HG02870 (cell line): ENCODE results near the gene NASP.
"Not testable (repeated sequence)": the region's sequence is repeated elsewhere in the genome, so short reads cannot be mapped to it uniquely, and the experiment has no call there.

ENCODE experiments used
- ATAC-seq: cut with Tn5 transposase; IDR thresholded peaks from one replicate; pipeline ENCODE4 v1.9.1; 2021; ENCODE audit warnings: mild to moderate bottlenecking, moderate library complexity; ENCODE audit not compliant: unreplicated experiment

NASP gene

GRCh38 chr1:45569962-45570581 is 13.8 kb upstream of the NASP start:
- peak; percentile 45 for ATAC-seq

- no peak for ATAC-seq
Measured at GRCh38 chr1:45570631-45571030, 13.2 kb upstream of the NASP start.

- ATAC-seq, result no peak
Measured at GRCh38 chr1:45573231-45573804, 10.5 kb upstream of the NASP start.

GRCh38 chr1:45574105-45574626 is 9.7 kb upstream of the NASP start:
- ATAC-seq, result no peak

- peak; percentile 65 for ATAC-seq
Measured at GRCh38 chr1:45583264-45583665, 576 bp upstream of the NASP start.

- peak; percentile 22 for ATAC-seq
Measured at GRCh38 chr1:45584351-45585109, 689 bp downstream of the NASP start.

- ATAC-seq, result no peak
Measured at GRCh38 chr1:45585110-45585426, 1.2 kb downstream of the NASP start.

GRCh38 chr1:45585496-45586075 is 1.7 kb downstream of the NASP start:
- no peak for ATAC-seq

- ATAC-seq, result no peak
Measured at GRCh38 chr1:45586769-45587168, 2.9 kb downstream of the NASP start.

GRCh38 chr1:45589861-45590260 is 6.0 kb downstream of the NASP start:
- ATAC-seq, result no peak

GRCh38 chr1:45594412-45594811 is 10.6 kb downstream of the NASP start:
- no peak for ATAC-seq

GRCh38 chr1:45596765-45597164 is 12.9 kb downstream of the NASP start:
- not testable (repeated sequence) for ATAC-seq

GRCh38 chr1:45604239-45604638 is 20.4 kb downstream of the NASP start:
- no peak for ATAC-seq

- ATAC-seq, result no peak
Measured at GRCh38 chr1:45607404-45608074, 23.7 kb downstream of the NASP start.

- no peak for ATAC-seq
Measured at GRCh38 chr1:45608175-45609156, 24.6 kb downstream of the NASP start.

GRCh38 chr1:45610589-45611226 is 26.9 kb downstream of the NASP start:
- ATAC-seq, result no peak

- no peak for ATAC-seq
Measured at GRCh38 chr1:45612941-45613579, 29.2 kb downstream of the NASP start.

- no peak for ATAC-seq
Measured at GRCh38 chr1:45615885-45616284, 32.0 kb downstream of the NASP start.

- no peak for ATAC-seq
Measured at GRCh38 chr1:45617618-45618017, 33.8 kb downstream of the NASP start.
